Measurements from ENCODE around the gene PCMTD2. TPM values are rescaled to one million over a fixed set of nuclear protein-coding genes. Genes with fewer than 3 reads are reported as not detected.
"Not testable (repeated sequence)": the region's sequence is repeated elsewhere in the genome, so short reads cannot be mapped to it uniquely, and the experiment has no call there.

Gene PCMTD2
- total and polyA plus RNA-seq, 2 donors from 2014 or later: 25.0 to 53.8 TPM

- H3K4me1 ChIP-seq (ENCODE audit: control insufficient read depth in 2 of 3, insufficient read depth in 2 of 3, low read depth in 1 of 3, low read length in 3 of 3); H3K9ac ChIP-seq (ENCODE audit: low read length in 3 of 3); H3K36me3 ChIP-seq (ENCODE audit: control insufficient read depth in 2 of 3, insufficient read depth in 3 of 3, low read length in 3 of 3); H3K27ac ChIP-seq (ENCODE audit: low read depth in 2 of 2, low read length in 2 of 2); H3K9me3 ChIP-seq (ENCODE audit: control insufficient read depth in 2 of 3, insufficient read depth in 1 of 3, low read length in 3 of 3); H3K4me3 ChIP-seq (ENCODE audit: low read length in 3 of 3); H3K27me3 ChIP-seq (ENCODE audit: control insufficient read depth, insufficient read depth, low read length); FAIRE-seq; intact Hi-C loops (cut with DNase I): not testable (repeated sequence)
- TF ChIP-seq CTCF (IDR thresholded peaks at IDR 0.05; ENCODE audit: borderline replicate concordance, extremely low read depth, insufficient read depth): peak; percentile 43
- peak in 4 of 5 donors; percentile 2 to 77 (median 45) for DNase-seq
Measured at GRCh38 chr20:64285579-64286446, 30.3 kb downstream of the PCMTD2 start.

- H3K4me1 ChIP-seq (ENCODE audit: control insufficient read depth in 2 of 3, insufficient read depth in 2 of 3, low read depth in 1 of 3, low read length in 3 of 3); H3K27me3 ChIP-seq (ENCODE audit: control insufficient read depth, insufficient read depth, low read length); H3K9ac ChIP-seq (ENCODE audit: low read length in 3 of 3); H3K27ac ChIP-seq (ENCODE audit: low read depth in 2 of 2, low read length in 2 of 2); FAIRE-seq; H3K9me3 ChIP-seq (ENCODE audit: control insufficient read depth in 2 of 3, insufficient read depth in 1 of 3, low read length in 3 of 3); H3K4me3 ChIP-seq (ENCODE audit: low read length in 3 of 3); intact Hi-C loops (cut with DNase I); H3K36me3 ChIP-seq (ENCODE audit: control insufficient read depth in 2 of 3, insufficient read depth in 3 of 3, low read length in 3 of 3); DNase-seq: not testable (repeated sequence)
Measured at GRCh38 chr20:64286447-64287263, 31.1 kb downstream of the PCMTD2 start.

- H3K4me3 ChIP-seq (ENCODE audit: low read length in 3 of 3); H3K9me3 ChIP-seq (ENCODE audit: control insufficient read depth in 2 of 3, insufficient read depth in 1 of 3, low read length in 3 of 3); H3K36me3 ChIP-seq (ENCODE audit: control insufficient read depth in 2 of 3, insufficient read depth in 3 of 3, low read length in 3 of 3); H3K27me3 ChIP-seq (ENCODE audit: control insufficient read depth, insufficient read depth, low read length); H3K27ac ChIP-seq (ENCODE audit: low read depth in 2 of 2, low read length in 2 of 2); DNase-seq; FAIRE-seq; H3K4me1 ChIP-seq (ENCODE audit: control insufficient read depth in 2 of 3, insufficient read depth in 2 of 3, low read depth in 1 of 3, low read length in 3 of 3); intact Hi-C loops (cut with DNase I); H3K9ac ChIP-seq (ENCODE audit: low read length in 3 of 3): not testable (repeated sequence)
Measured at GRCh38 chr20:64287264-64287590, 31.7 kb downstream of the PCMTD2 start.

GRCh38 chr20:64292167-64292566 lies 36.6 kb downstream of the PCMTD2 start:
- not testable (repeated sequence) for H3K4me1 ChIP-seq (ENCODE audit: control insufficient read depth in 2 of 3, insufficient read depth in 2 of 3, low read depth in 1 of 3, low read length in 3 of 3)

GRCh38 chr20:64303086-64303485 lies 47.5 kb downstream of the PCMTD2 start:
- intact Hi-C loops (cut with DNase I); FAIRE-seq: not testable (repeated sequence)

More at GRCh38 chr20:64292167-64292566, 36.6 kb downstream of the PCMTD2 start:
- H3K9ac ChIP-seq (ENCODE audit: low read length in 3 of 3); H3K4me3 ChIP-seq (ENCODE audit: low read length in 3 of 3); FAIRE-seq; H3K27ac ChIP-seq (ENCODE audit: low read depth in 2 of 2, low read length in 2 of 2); H3K36me3 ChIP-seq (ENCODE audit: control insufficient read depth in 2 of 3, insufficient read depth in 3 of 3, low read length in 3 of 3); intact Hi-C loops (cut with DNase I); DNase-seq; H3K27me3 ChIP-seq (ENCODE audit: control insufficient read depth, insufficient read depth, low read length); H3K9me3 ChIP-seq (ENCODE audit: control insufficient read depth in 2 of 3, insufficient read depth in 1 of 3, low read length in 3 of 3): not testable (repeated sequence)

GRCh38 chr20:64313761-64314160 lies 58.2 kb downstream of the PCMTD2 start:
- intact Hi-C loops (cut with DNase I); H3K9me3 ChIP-seq (ENCODE audit: control insufficient read depth in 2 of 3, insufficient read depth in 1 of 3, low read length in 3 of 3); H3K4me3 ChIP-seq (ENCODE audit: low read length in 3 of 3); H3K27me3 ChIP-seq (ENCODE audit: control insufficient read depth, insufficient read depth, low read length); H3K27ac ChIP-seq (ENCODE audit: low read depth in 2 of 2, low read length in 2 of 2); H3K4me1 ChIP-seq (ENCODE audit: control insufficient read depth in 2 of 3, insufficient read depth in 2 of 3, low read depth in 1 of 3, low read length in 3 of 3); H3K36me3 ChIP-seq (ENCODE audit: control insufficient read depth in 2 of 3, insufficient read depth in 3 of 3, low read length in 3 of 3); FAIRE-seq; H3K9ac ChIP-seq (ENCODE audit: low read length in 3 of 3); DNase-seq: not testable (repeated sequence)

More at GRCh38 chr20:64303086-64303485, 47.5 kb downstream of the PCMTD2 start:
- not testable (repeated sequence) for H3K4me1 ChIP-seq (ENCODE audit: control insufficient read depth in 2 of 3, insufficient read depth in 2 of 3, low read depth in 1 of 3, low read length in 3 of 3); H3K9me3 ChIP-seq (ENCODE audit: control insufficient read depth in 2 of 3, insufficient read depth in 1 of 3, low read length in 3 of 3); H3K27me3 ChIP-seq (ENCODE audit: control insufficient read depth, insufficient read depth, low read length); DNase-seq; H3K27ac ChIP-seq (ENCODE audit: low read depth in 2 of 2, low read length in 2 of 2); H3K9ac ChIP-seq (ENCODE audit: low read length in 3 of 3); H3K36me3 ChIP-seq (ENCODE audit: control insufficient read depth in 2 of 3, insufficient read depth in 3 of 3, low read length in 3 of 3); H3K4me3 ChIP-seq (ENCODE audit: low read length in 3 of 3)

- H3K4me1 ChIP-seq (ENCODE audit: control insufficient read depth in 2 of 3, insufficient read depth in 2 of 3, low read depth in 1 of 3, low read length in 3 of 3); DNase-seq; intact Hi-C loops (cut with DNase I); H3K9me3 ChIP-seq (ENCODE audit: control insufficient read depth in 2 of 3, insufficient read depth in 1 of 3, low read length in 3 of 3); H3K36me3 ChIP-seq (ENCODE audit: control insufficient read depth in 2 of 3, insufficient read depth in 3 of 3, low read length in 3 of 3); H3K4me3 ChIP-seq (ENCODE audit: low read length in 3 of 3); H3K27ac ChIP-seq (ENCODE audit: low read depth in 2 of 2, low read length in 2 of 2); FAIRE-seq; H3K9ac ChIP-seq (ENCODE audit: low read length in 3 of 3); H3K27me3 ChIP-seq (ENCODE audit: control insufficient read depth, insufficient read depth, low read length): not testable (repeated sequence)
Measured at GRCh38 chr20:64315381-64315780, 59.8 kb downstream of the PCMTD2 start.

Measured in kidney (tissue), 14 donors.